Measurements from ENCODE around the gene CTRB1. TPM values are rescaled to one million over a fixed set of nuclear protein-coding genes. Genes with fewer than 3 reads are reported as not detected.
"Not testable (repeated sequence)": the region's sequence is repeated elsewhere in the genome, so short reads cannot be mapped to it uniquely, and the experiment has no call there.

CTRB1 gene
- total RNA-seq, 2 donors from 2014 or later, result 14,932 to 20,352 TPM

DNA sequence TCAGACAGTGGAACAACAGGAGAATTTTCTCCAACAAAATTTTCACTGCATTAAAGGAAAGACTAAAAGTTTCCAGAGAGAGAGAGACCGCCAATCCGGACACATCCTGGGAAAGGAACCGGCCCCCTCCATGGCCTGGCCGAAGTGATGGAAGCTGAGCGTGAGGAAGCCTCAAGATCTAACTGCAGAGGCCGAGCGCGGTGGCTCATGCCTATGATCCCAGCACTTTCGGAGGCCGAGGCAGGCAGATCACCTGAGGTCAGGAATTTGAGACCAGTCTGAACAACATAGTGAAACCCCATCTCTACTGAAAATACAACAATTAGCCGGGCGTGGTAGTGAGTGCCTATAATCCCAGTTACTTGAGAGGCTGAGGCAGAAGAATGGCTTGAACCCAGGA is 15.7 kb upstream of the CTRB1 start:
- H3K27me3 ChIP-seq, result no peaks in the 10 kb centered on the region
- H3K9me3 ChIP-seq, result no peaks in the 10 kb centered on the region
- H3K4me1 ChIP-seq, result peaks cover 20% of the 10 kb centered on the region
- DNase-seq (peak in 3 of 4 donors; percentile 37 to 45 (median 41)), ATAC-seq (no peak)
- WGBS, 2 donors, result 87 to 89% methylated on average over 12 of the region's 12 CpGs
- TF ChIP-seq POLR2A (IDR thresholded peaks at IDR 0.05) (peak in 2 of 3 donors; percentile 10), CTCF (IDR thresholded peaks at IDR 0.05) (no peak)
- H3K36me3 ChIP-seq (replicated peaks in 1 of 2; ENCODE audit: insufficient read depth in 1 of 2, low read depth in 2 of 2), result no peaks in the 10 kb centered on the region
- intact Hi-C loops (cut with DNase I), result no loop called here
- no peak overlapping the region for H3K4me3 ChIP-seq
- H3K27ac ChIP-seq, result peak overlapping the region in 3 of 4 donors; percentile 4 to 45 (median 14)

DNA sequence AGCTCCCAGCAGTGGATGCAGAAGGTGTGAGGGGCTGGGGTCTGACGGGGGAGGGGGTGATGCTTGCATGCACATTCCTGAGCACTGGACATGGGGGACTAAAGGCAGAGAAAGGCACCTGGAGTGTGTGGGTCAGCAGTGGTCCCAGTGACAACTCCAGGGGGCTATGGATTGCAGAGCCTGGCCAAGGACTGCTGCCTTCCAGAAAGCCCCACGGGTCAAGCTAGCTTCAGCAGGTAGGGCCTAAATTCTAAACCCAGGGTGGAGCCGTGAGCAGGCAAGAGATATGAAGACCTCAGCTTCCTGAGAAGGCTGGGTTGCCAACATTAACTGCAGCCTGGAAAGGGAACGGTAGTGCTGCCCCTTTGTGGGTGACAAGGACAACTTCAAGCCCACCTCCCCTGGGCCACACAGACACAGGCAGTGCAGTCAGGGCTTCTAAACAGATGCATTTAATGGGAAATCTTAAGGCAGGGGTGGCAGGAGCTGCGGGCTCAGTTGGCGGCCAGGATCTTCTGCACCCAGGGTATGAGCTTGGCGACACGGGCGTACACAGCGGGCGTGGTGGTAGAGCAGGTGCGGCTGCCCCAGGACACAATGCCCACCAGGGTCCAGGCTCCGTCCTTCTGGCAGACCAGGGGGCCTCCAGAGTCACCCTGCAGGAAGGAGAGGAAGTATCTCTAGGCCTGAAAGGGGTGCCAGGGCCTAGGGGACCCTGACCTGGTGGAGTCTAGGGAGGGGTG is 14.9 kb upstream of the CTRB1 start:
- no peak for TF ChIP-seq CTCF (IDR thresholded peaks at IDR 0.05)
- TF ChIP-seq POLR2A (IDR thresholded peaks at IDR 0.05), result peak in 2 of 3 donors; percentile 55 to 65
- intact Hi-C loops (cut with DNase I), result no loop called here
- Histone ChIP-seq H3K27ac (peak overlapping the region; percentile 45 to 74 (median 58)), H3K36me3 (replicated peaks in 1 of 2; ENCODE audit: insufficient read depth in 1 of 2, low read depth in 2 of 2) (no peaks in the 10 kb centered on the region), H3K9me3 (no peaks in the 10 kb centered on the region), H3K27me3 (no peaks in the 10 kb centered on the region), H3K4me3 (no peak overlapping the region), H3K4me1 (peaks cover 27% of the 10 kb centered on the region)
- peak in 3 of 4 donors; percentile 54 to 65 (median 62) for DNase-seq
- no peak for ATAC-seq
- WGBS, 2 donors, result 77 to 87% methylated on average over 6 to 13 of the region's 13 CpGs

GRCh38 chr16:75204410-75204758 is 14.4 kb upstream of the CTRB1 start:
- ATAC-seq (no peak), DNase-seq (peak in 2 of 4 donors; percentile 47 to 49)
- 84 to 100% methylated on average over 1 to 4 of the region's 6 CpGs for WGBS, 2 donors
- H3K4me3 ChIP-seq, result no peak overlapping the region
- intact Hi-C loops (cut with DNase I), result no loop called here
- H3K9me3 ChIP-seq, result no peaks in the 10 kb centered on the region
- H3K4me1 ChIP-seq, result peaks cover 33% of the 10 kb centered on the region
- TF ChIP-seq POLR2A (IDR thresholded peaks at IDR 0.05) (peak; percentile 42 to 50 (median 43)), CTCF (IDR thresholded peaks at IDR 0.05) (no peak)
- H3K27ac ChIP-seq, result peak overlapping the region; percentile 45 to 74 (median 58)
- no peaks in the 10 kb centered on the region for H3K36me3 ChIP-seq (replicated peaks in 1 of 2; ENCODE audit: insufficient read depth in 1 of 2, low read depth in 2 of 2)
- no peaks in the 10 kb centered on the region for H3K27me3 ChIP-seq

- H3K9me3 ChIP-seq; intact Hi-C loops (cut with DNase I); H3K4me3 ChIP-seq; H3K36me3 ChIP-seq (replicated peaks in 1 of 2; ENCODE audit: insufficient read depth in 1 of 2, low read depth in 2 of 2); H3K27ac ChIP-seq; DNase-seq; H3K27me3 ChIP-seq; ATAC-seq: not testable (repeated sequence)
- WGBS, 2 donors, result no CpG with 5 or more reads among the region's 20 CpGs
- H3K4me1 ChIP-seq, result peaks cover 38% of the 10 kb centered on the region
These were observed 13.9 kb upstream of the CTRB1 start for GRCh38 chr16:75204905-75205304.

GRCh38 chr16:75205438-75205837 is 13.3 kb upstream of the CTRB1 start:
- intact Hi-C loops (cut with DNase I); H3K4me3 ChIP-seq: not testable (repeated sequence)

More at GRCh38 chr16:75205438-75205837, 13.3 kb upstream of the CTRB1 start:
- DNase-seq (peak in 1 of 4 donors; percentile 13), ATAC-seq (peak; percentile 8)
- not testable (repeated sequence) for H3K27me3 ChIP-seq; H3K27ac ChIP-seq; H3K9me3 ChIP-seq; H3K36me3 ChIP-seq (replicated peaks in 1 of 2; ENCODE audit: insufficient read depth in 1 of 2, low read depth in 2 of 2)
- peaks cover 43% of the 10 kb centered on the region for H3K4me1 ChIP-seq
- no CpG with 5 or more reads among the region's 19 CpGs for WGBS, 2 donors
